Nephron progenitor cell (in vitro differentiated cells): ENCODE data around the gene JMJD8.

Source experiments
- DNase-seq: peaks from one replicate; pipeline ENCODE4 v3.0.0; 2021
- H3K27ac Mint-ChIP-seq: 2 replicates; pipeline ENCODE4 v1.8.0; 2021; ENCODE audit warnings: mild to moderate bottlenecking, moderate library complexity, mixed read lengths
- H3K27me3 Mint-ChIP-seq: 2 replicates; pipeline ENCODE4 v1.8.0; 2021; ENCODE audit warnings: mild to moderate bottlenecking, low read depth, mixed read lengths; ENCODE audit not compliant: poor library complexity
- H3K36me3 Mint-ChIP-seq: 2 replicates; pipeline ENCODE4 v1.8.0; 2021; ENCODE audit warnings: low read depth, mixed read lengths
- H3K4me1 Mint-ChIP-seq: 2 replicates; pipeline ENCODE4 v1.8.0; 2021; ENCODE audit warnings: mixed read lengths
- H3K4me3 Mint-ChIP-seq: 2 replicates; pipeline ENCODE4 v1.8.0; 2021; ENCODE audit warnings: mild to moderate bottlenecking, moderate library complexity, mixed read lengths
- H3K9me3 Mint-ChIP-seq: 2 replicates; pipeline ENCODE4 v1.8.0; 2021; ENCODE audit warnings: mild to moderate bottlenecking, moderate library complexity, mixed read lengths
- CTCF ChIP-seq: fragments of 200-600 bp; sonication (generic); IDR thresholded peaks from 2 replicates; pipeline ENCODE4 v1.5.0; 2021; ENCODE audit warnings: antibody characterized with exemption

The JMJD8 gene

GRCh38 chr16:704047-704446, 19.9 kb upstream of the JMJD8 start:
- no peak overlapping the region for H3K27ac Mint-ChIP-seq
- H3K4me1 Mint-ChIP-seq, result no peaks in the 10 kb centered on the region
- no peak for TF ChIP-seq CTCF
- peaks cover 90% of the 10 kb centered on the region for H3K27me3 Mint-ChIP-seq
- no peak for DNase-seq
- H3K36me3 Mint-ChIP-seq, result no peaks in the 10 kb centered on the region
- no peaks in the 10 kb centered on the region for H3K9me3 Mint-ChIP-seq
- no peak overlapping the region for H3K4me3 Mint-ChIP-seq

- H3K27me3 Mint-ChIP-seq, result peaks cover 90% of the 10 kb centered on the region
- H3K4me3 Mint-ChIP-seq, result no peak overlapping the region
- DNase-seq, result no peak
- no peaks in the 10 kb centered on the region for H3K9me3 Mint-ChIP-seq
- no peaks in the 10 kb centered on the region for H3K36me3 Mint-ChIP-seq
- H3K27ac Mint-ChIP-seq, result no peak overlapping the region
- no peaks in the 10 kb centered on the region for H3K4me1 Mint-ChIP-seq
- TF ChIP-seq CTCF, result no peak
These were observed 19.3 kb upstream of the JMJD8 start for GRCh38 chr16:703406-703805.

GRCh38 chr16:702341-702740, 18.2 kb upstream of the JMJD8 start:
- DNase-seq, result no peak
- no peak overlapping the region for H3K27ac Mint-ChIP-seq
- H3K4me1 Mint-ChIP-seq, result no peaks in the 10 kb centered on the region
- no peaks in the 10 kb centered on the region for H3K36me3 Mint-ChIP-seq
- no peaks in the 10 kb centered on the region for H3K9me3 Mint-ChIP-seq
- TF ChIP-seq CTCF, result no peak
- peaks cover 90% of the 10 kb centered on the region for H3K27me3 Mint-ChIP-seq
- no peak overlapping the region for H3K4me3 Mint-ChIP-seq

- Mint-ChIP-seq H3K4me1 (no peaks in the 10 kb centered on the region), H3K36me3 (no peaks in the 10 kb centered on the region), H3K4me3 (no peak overlapping the region), H3K9me3 (no peaks in the 10 kb centered on the region), H3K27ac (no peak overlapping the region), H3K27me3 (peaks cover 90% of the 10 kb centered on the region)
- DNase-seq, result peak; percentile 93
- TF ChIP-seq CTCF, result no peak
These were observed 16.8 kb upstream of the JMJD8 start for GRCh38 chr16:700684-701584.

GRCh38 chr16:698911-699671, 15.0 kb upstream of the JMJD8 start:
- Mint-ChIP-seq H3K36me3 (no peaks in the 10 kb centered on the region), H3K27me3 (peaks cover 98% of the 10 kb centered on the region), H3K4me1 (no peaks in the 10 kb centered on the region), H3K4me3 (no peak overlapping the region), H3K9me3 (no peaks in the 10 kb centered on the region), H3K27ac (no peak overlapping the region)
- TF ChIP-seq CTCF, result no peak
- DNase-seq, result no peak
